Epithelial cell of esophagus (primary cell): Measurements from ENCODE around the gene ENTPD6.

ENCODE experiments used
- DNase-seq: peaks from one replicate; pipeline ENCODE4 v3.0.0; 2010; ENCODE audit warnings: low read depth
- H3K4me3 ChIP-seq: 2 replicates; pipeline ENCODE4 v1.5.1; 2011; ENCODE audit warnings: mild to moderate bottlenecking, low read length, control low read depth
- CTCF ChIP-seq: IDR thresholded peaks from 2 replicates; pipeline ENCODE4 v1.5.1; 2011; ENCODE audit warnings: low read depth, mild to moderate bottlenecking, low read length, control low read depth, inconsistent platforms; ENCODE audit not compliant: insufficient read depth; ENCODE audit errors: missing control alignments

ENTPD6 gene

GRCh38 chr20:25223765-25224720, 28.5 kb downstream of the ENTPD6 start:
- no peak for TF ChIP-seq CTCF
- H3K4me3 ChIP-seq = no peak overlapping the region
- DNase-seq = no peak

GRCh38 chr20:25224941-25225340, 29.4 kb downstream of the ENTPD6 start:
- H3K4me3 ChIP-seq = no peak overlapping the region
- no peak for TF ChIP-seq CTCF
- no peak for DNase-seq

GRCh38 chr20:25225642-25226432, 30.3 kb downstream of the ENTPD6 start:
- H3K4me3 ChIP-seq = no peak overlapping the region
- no peak for TF ChIP-seq CTCF
- DNase-seq = no peak

- DNase-seq = no peak
- TF ChIP-seq CTCF = no peak
- no peak overlapping the region for H3K4me3 ChIP-seq
Measured at GRCh38 chr20:25226433-25227316, 31.2 kb downstream of the ENTPD6 start.

- DNase-seq = peak; percentile 65
- TF ChIP-seq CTCF = no peak
- no peak overlapping the region for H3K4me3 ChIP-seq
Measured at GRCh38 chr20:25227317-25227831, 31.9 kb downstream of the ENTPD6 start.

- DNase-seq = no peak
- TF ChIP-seq CTCF = no peak
Measured at GRCh38 chr20:25229486-25230165, 34.1 kb downstream of the ENTPD6 start.

More at GRCh38 chr20:25229486-25230165, 34.1 kb downstream of the ENTPD6 start:
- no peak overlapping the region for H3K4me3 ChIP-seq
